IPS-15b (cell line): ENCODE data around the gene PALM3.

Experiments
- H3K27me3 ChIP-seq: one replicate; pipeline ENCODE4 v1.6.1; 2013; ENCODE audit warnings: low read length; ENCODE audit not compliant: control insufficient read depth, insufficient read depth
- H3K36me3 ChIP-seq: one replicate; pipeline ENCODE4 v1.6.1; 2013; ENCODE audit warnings: low read length; ENCODE audit not compliant: control insufficient read depth, insufficient read depth
- H3K4me1 ChIP-seq: one replicate; pipeline ENCODE4 v1.6.1; 2013; ENCODE audit warnings: mild to moderate bottlenecking, low read length; ENCODE audit not compliant: control insufficient read depth, insufficient read depth
- H3K4me3 ChIP-seq: one replicate; pipeline ENCODE4 v1.5.1; 2013; ENCODE audit warnings: low read depth, low read length
- H3K9ac ChIP-seq: one replicate; pipeline ENCODE4 v1.6.1; 2013; ENCODE audit warnings: low read depth, mild to moderate bottlenecking, low read length
- H3K9me3 ChIP-seq: one replicate; pipeline ENCODE4 v1.6.1; 2013; ENCODE audit warnings: mild to moderate bottlenecking, low read length; ENCODE audit not compliant: control insufficient read depth, insufficient read depth

The PALM3 gene

DNA sequence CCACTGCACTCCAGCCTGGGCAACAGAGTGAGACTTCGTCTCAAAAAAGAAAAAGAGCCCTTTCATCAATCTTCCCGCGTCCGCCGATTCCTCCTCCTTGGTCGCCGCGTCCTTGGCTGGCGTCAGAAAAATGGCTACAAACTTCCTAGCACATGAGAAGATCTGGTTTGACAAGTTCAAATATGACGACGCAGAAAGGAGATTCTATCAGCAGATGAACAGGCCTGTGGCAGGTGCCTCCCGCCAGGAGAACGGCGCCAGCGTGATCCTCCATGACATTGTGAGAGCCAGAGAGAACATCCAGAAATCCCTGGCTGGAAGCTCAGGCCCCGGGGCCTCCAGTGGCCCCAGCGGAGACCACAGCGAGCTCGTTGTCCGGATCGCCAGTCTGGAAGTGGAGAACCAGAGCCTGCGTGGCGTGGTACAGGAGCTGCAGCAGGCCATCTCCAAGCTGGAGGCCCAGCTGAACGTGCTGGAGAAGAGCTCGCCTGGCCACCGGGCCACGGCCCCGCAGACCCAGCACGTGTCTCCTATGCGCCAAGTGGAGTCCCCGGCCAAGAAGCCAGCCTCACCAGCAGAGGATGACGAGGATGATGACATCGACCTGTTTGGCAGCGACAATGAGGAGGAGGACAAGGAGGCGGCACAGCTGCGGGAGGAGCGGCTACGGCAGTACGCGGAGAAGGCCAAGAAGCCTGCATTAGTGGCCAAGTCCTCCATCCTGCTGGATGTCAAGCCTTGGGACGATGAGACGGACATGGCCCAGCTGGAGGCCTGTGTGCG, 8.6 kb upstream of the PALM3 start:
- no peak overlapping the region for H3K4me3 ChIP-seq
- H3K4me1 ChIP-seq, result no peaks in the 10 kb centered on the region
- no peaks in the 10 kb centered on the region for H3K9me3 ChIP-seq
- H3K27me3 ChIP-seq, result peaks cover 32% of the 10 kb centered on the region
- no peaks in the 10 kb centered on the region for H3K36me3 ChIP-seq
- no peak overlapping the region for H3K9ac ChIP-seq

- Histone ChIP-seq H3K27me3 (peaks cover 4% of the 10 kb centered on the region), H3K9me3 (no peaks in the 10 kb centered on the region), H3K9ac (no peak overlapping the region), H3K36me3 (no peaks in the 10 kb centered on the region), H3K4me1 (no peaks in the 10 kb centered on the region), H3K4me3 (no peak overlapping the region)
These were observed 4.3 kb upstream of the PALM3 start for GRCh38 chr19:14066134-14066533.

- no peaks in the 10 kb centered on the region for H3K9me3 ChIP-seq
- H3K27me3 ChIP-seq, result peaks cover 16% of the 10 kb centered on the region
These were observed 1.2 kb upstream of the PALM3 start for GRCh38 chr19:14063105-14063504.

GRCh38 chr19:14062558-14062855, 631 bp upstream of the PALM3 start:
- H3K4me1 ChIP-seq, result no peaks in the 10 kb centered on the region
- H3K36me3 ChIP-seq, result no peaks in the 10 kb centered on the region
- no peak overlapping the region for H3K4me3 ChIP-seq
- no peaks in the 10 kb centered on the region for H3K9me3 ChIP-seq
- H3K9ac ChIP-seq, result no peak overlapping the region
- H3K27me3 ChIP-seq, result peaks cover 18% of the 10 kb centered on the region

More at GRCh38 chr19:14063105-14063504, 1.2 kb upstream of the PALM3 start:
- Histone ChIP-seq H3K9ac (no peak overlapping the region), H3K4me3 (no peak overlapping the region), H3K36me3 (no peaks in the 10 kb centered on the region), H3K4me1 (no peaks in the 10 kb centered on the region)

GRCh38 chr19:14061081-14061749, 661 bp downstream of the PALM3 start:
- Histone ChIP-seq H3K4me1 (no peaks in the 10 kb centered on the region), H3K9me3 (no peaks in the 10 kb centered on the region), H3K36me3 (no peaks in the 10 kb centered on the region), H3K27me3 (peaks cover 22% of the 10 kb centered on the region), H3K9ac (no peak overlapping the region), H3K4me3 (no peak overlapping the region)

DNA sequence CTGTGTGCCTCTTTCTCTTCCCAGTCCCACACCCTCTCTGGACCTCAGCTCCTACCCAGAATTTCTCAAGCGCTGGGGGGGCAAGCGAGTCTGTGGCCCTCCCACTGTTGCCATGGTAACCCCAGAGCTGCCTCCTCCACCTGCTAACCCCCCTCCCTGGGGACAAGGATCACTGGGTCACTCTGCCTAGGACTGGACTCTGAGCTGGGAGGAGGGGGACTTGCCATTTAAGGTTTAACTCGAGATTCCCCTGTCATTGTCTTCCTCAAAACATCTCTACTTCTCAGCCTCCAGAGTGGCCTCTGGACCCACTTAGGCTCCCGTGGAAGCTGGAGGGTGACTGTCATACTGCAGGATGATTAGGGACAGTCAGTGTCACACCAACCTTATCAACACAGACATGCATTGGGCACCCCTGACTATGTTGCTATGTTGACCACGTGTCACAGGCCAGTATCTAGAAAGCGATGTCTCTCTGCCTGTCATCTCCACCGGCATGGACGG, 2.2 kb downstream of the PALM3 start:
- no peaks in the 10 kb centered on the region for H3K9me3 ChIP-seq
- H3K27me3 ChIP-seq, result peaks cover 22% of the 10 kb centered on the region
- no peak overlapping the region for H3K9ac ChIP-seq
- H3K4me3 ChIP-seq, result no peak overlapping the region
- H3K36me3 ChIP-seq, result no peaks in the 10 kb centered on the region
- H3K4me1 ChIP-seq, result no peaks in the 10 kb centered on the region

DNA sequence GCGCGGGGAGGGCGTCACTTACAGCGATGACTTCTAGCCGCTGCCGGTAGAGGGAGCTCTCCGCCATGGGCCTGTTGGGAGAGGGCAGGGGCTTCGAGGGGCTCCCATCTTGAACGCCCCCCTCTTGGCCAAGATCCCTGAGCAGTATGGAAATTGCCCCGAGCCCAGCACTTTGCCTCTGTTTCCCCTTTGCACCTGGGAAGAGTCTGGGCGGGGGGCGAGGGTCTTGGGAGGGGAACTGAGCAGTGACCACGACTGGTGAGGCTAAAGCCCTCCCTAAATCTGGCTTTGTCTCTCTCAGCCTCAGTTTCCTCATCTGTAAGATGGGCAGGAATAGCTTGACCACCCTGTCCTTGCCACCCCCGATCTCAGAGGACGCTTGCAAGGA, 2.8 kb downstream of the PALM3 start:
- Histone ChIP-seq H3K27me3 (peaks cover 22% of the 10 kb centered on the region), H3K9me3 (no peaks in the 10 kb centered on the region), H3K4me1 (no peaks in the 10 kb centered on the region), H3K36me3 (no peaks in the 10 kb centered on the region), H3K9ac (no peak overlapping the region), H3K4me3 (no peak overlapping the region)

GRCh38 chr19:14058182-14059092, 3.4 kb downstream of the PALM3 start:
- H3K9ac ChIP-seq, result no peak overlapping the region

DNA sequence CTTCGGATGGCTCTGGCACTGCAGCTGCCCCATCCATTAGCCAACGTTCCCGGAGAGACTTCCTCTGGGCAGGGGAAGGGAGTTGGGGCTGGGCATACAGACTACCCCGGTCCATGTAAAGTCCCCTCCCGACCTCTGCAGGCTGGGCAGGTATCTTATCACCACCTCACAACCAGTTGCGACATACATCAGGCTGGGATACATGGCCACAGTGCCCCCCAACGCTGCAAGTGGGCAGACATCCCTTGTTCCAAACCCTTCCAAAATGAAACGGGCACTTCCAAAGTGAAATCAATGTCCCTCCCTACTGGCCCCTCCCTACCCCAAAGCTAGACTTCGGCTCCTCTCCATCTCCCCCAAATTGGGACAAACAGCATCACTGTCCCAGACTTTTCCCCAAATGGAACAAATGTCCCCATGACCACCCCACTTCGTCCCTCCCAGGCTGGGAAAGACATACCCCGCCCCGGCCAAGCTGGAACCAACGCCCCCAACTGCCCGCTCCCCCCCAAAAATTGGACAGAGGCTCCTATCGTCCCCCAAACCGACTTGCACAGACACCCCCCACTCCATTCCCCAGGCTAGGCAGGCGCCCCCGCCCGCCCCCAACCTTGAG, 5.0 kb downstream of the PALM3 start:
- Histone ChIP-seq H3K27me3 (peaks cover 22% of the 10 kb centered on the region), H3K4me1 (no peaks in the 10 kb centered on the region), H3K9me3 (no peaks in the 10 kb centered on the region), H3K4me3 (peak overlapping the region; percentile 52), H3K9ac (no peak overlapping the region), H3K36me3 (peaks cover 3% of the 10 kb centered on the region)

More at GRCh38 chr19:14058182-14059092, 3.4 kb downstream of the PALM3 start:
- H3K4me3 ChIP-seq, result peak overlapping the region; percentile 56
- peaks cover 22% of the 10 kb centered on the region for H3K27me3 ChIP-seq
- no peaks in the 10 kb centered on the region for H3K4me1 ChIP-seq
- peaks cover 3% of the 10 kb centered on the region for H3K36me3 ChIP-seq
- H3K9me3 ChIP-seq, result no peaks in the 10 kb centered on the region

GRCh38 chr19:14056069-14056666, 5.7 kb downstream of the PALM3 start:
- Histone ChIP-seq H3K9me3 (no peaks in the 10 kb centered on the region), H3K4me1 (no peaks in the 10 kb centered on the region), H3K9ac (no peak overlapping the region), H3K4me3 (no peak overlapping the region), H3K36me3 (peaks cover 3% of the 10 kb centered on the region), H3K27me3 (peaks cover 22% of the 10 kb centered on the region)

DNA sequence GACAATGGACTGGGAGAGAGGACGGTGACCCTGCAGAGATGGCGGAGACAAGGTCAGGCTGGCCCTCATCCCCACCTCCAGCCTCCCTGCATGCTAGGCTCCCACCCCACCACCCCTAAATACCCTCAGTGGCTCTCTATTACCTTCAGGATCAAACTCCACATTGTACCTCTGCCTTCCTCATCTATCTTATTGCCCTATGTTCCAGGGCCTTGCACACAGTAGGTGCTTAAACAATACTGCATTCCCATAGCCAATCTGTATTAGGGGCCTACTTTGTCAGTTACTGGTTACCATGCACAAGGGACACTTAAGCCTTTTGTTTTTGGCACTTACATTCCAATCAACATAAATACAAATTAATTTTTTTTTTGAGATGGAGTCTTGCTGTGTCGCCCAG, 6.5 kb downstream of the PALM3 start:
- Histone ChIP-seq H3K36me3 (peaks cover 3% of the 10 kb centered on the region), H3K9me3 (no peaks in the 10 kb centered on the region), H3K27me3 (peaks cover 22% of the 10 kb centered on the region), H3K4me1 (no peaks in the 10 kb centered on the region), H3K4me3 (no peak overlapping the region), H3K9ac (no peak overlapping the region)
